ENCODE results near the gene DCAF4.
A peak's percentile ranks its signal among the peaks of the same experiment; 100 is the strongest.

Gene DCAF4

DNA sequence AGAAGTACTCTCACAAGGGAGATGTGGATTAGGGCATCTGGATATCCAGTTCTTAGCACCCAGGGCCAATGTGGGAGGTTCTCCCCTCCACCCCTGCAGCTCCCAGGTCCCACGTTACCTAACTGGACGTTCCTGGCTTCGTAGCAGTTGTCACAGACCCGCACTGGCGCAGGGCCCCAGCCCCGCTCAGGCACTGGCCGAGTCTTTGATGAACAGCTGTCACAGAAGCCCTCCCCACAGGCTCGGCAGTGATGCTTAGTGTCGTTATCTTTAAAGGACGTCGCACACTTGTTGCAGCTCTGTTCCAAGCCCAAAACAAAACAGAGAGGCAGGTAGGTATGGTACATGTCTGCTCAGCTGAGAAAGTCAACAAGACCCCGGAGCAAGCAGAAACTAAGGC is 48.4 kb downstream of the DCAF4 start:
- Histone ChIP-seq H3K36me3 (no peaks in the 10 kb centered on the region; the same call in 1 of the 2 replicates), H3K27me3 (no peaks in the 10 kb centered on the region), H3K4me1 (no peaks in the 10 kb centered on the region), H3K9me3 (no peaks in the 10 kb centered on the region), H3K4me3 (ENCODE audit: low read depth, low read length) (no peak overlapping the region)
- no peak for TF ChIP-seq CTCF (IDR thresholded peaks at IDR 0.05; ENCODE audit: low read depth, low read length)
- no peak for DNase-seq

DNA sequence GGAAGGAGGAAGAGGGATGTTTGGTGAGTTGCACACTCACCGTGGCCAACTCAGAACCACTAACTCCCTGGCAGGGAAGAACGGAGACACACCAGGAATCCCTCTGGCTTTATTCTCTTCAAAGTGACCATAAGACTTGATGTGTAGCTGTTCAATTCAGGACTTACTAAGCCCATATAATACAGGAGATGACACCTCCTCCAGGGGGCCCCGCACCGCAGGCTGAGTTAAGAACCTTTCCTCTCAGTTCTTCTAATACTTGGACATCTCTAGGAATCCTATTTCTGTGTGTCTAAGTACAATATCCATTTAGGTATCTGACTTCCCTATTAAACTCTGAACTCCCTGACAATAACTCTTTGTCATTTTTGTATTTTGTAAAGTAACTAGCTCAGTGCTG is 49.5 kb downstream of the DCAF4 start:
- Histone ChIP-seq H3K36me3 (peaks cover 2% of the 10 kb centered on the region; the same call in 1 of the 2 replicates), H3K4me1 (no peaks in the 10 kb centered on the region), H3K9me3 (no peaks in the 10 kb centered on the region), H3K4me3 (ENCODE audit: low read depth, low read length) (no peak overlapping the region), H3K27me3 (no peaks in the 10 kb centered on the region)
- TF ChIP-seq CTCF (IDR thresholded peaks at IDR 0.05; ENCODE audit: low read depth, low read length): peak; percentile 42
- peak; percentile 32 for DNase-seq

DNA sequence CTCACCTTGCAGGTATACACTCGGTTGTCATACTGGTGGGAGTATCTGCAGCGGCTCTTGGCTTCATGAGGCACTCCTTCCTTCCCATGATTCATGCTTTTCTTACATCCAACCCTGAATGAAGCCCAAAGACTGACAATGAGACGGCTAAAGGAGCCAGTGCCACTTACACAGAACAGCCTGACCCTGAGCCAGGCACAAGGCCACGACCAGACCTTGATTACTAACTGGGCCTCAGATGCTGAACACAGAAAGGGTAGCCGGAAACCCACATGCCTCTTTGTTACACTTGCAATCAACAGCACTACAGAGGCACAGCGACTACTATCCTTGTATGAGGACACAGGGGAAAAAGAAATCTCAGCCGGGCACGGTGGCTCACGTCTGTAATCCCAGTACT is 52.6 kb downstream of the DCAF4 start:
- H3K36me3 ChIP-seq: peaks cover 6% of the 10 kb centered on the region; the same call in 1 of the 2 replicates
- no peaks in the 10 kb centered on the region for H3K27me3 ChIP-seq
- no peak for DNase-seq
- TF ChIP-seq CTCF (IDR thresholded peaks at IDR 0.05; ENCODE audit: low read depth, low read length): no peak
- H3K4me3 ChIP-seq (ENCODE audit: low read depth, low read length): no peak overlapping the region
- no peaks in the 10 kb centered on the region for H3K9me3 ChIP-seq
- no peaks in the 10 kb centered on the region for H3K4me1 ChIP-seq

DNA sequence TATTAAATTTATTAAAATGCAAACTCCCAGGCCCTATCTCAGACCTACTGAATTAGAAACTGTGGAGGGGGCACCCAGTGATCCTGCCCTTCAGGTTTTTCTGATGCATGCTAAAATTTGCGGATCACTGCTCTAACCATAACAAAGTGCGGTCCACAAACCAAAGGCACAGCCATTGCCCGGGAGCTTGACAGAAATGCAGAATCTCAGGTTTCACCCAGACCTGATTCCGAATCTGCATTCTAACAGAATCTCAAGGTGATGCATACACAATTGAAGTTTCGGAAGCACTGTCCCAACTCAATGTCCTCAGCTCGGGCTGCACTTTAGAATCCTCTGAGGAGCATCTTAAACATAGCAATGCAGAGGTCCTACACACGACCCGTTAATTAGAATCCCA is 54.6 kb downstream of the DCAF4 start:
- Histone ChIP-seq H3K27me3 (no peaks in the 10 kb centered on the region), H3K9me3 (no peaks in the 10 kb centered on the region), H3K4me1 (no peaks in the 10 kb centered on the region), H3K4me3 (ENCODE audit: low read depth, low read length) (no peak overlapping the region), H3K36me3 (peaks cover 6% of the 10 kb centered on the region; the same call in 1 of the 2 replicates)
- TF ChIP-seq CTCF (IDR thresholded peaks at IDR 0.05; ENCODE audit: low read depth, low read length): no peak
- DNase-seq: no peak

- H3K4me1 ChIP-seq: no peaks in the 10 kb centered on the region
- H3K36me3 ChIP-seq: peaks cover 6% of the 10 kb centered on the region; the same call in 1 of the 2 replicates
- H3K27me3 ChIP-seq: no peaks in the 10 kb centered on the region
Measured at GRCh38 chr14:72982146-72982708, 56.0 kb downstream of the DCAF4 start.

More at GRCh38 chr14:72982146-72982708, 56.0 kb downstream of the DCAF4 start:
- Histone ChIP-seq H3K4me3 (ENCODE audit: low read depth, low read length) (no peak overlapping the region), H3K9me3 (no peaks in the 10 kb centered on the region)
- no peak for TF ChIP-seq CTCF (IDR thresholded peaks at IDR 0.05; ENCODE audit: low read depth, low read length)
- no peak for DNase-seq

All from BE2C (cell line).